ENCODE measurements around the gene DPP6.

DNA sequence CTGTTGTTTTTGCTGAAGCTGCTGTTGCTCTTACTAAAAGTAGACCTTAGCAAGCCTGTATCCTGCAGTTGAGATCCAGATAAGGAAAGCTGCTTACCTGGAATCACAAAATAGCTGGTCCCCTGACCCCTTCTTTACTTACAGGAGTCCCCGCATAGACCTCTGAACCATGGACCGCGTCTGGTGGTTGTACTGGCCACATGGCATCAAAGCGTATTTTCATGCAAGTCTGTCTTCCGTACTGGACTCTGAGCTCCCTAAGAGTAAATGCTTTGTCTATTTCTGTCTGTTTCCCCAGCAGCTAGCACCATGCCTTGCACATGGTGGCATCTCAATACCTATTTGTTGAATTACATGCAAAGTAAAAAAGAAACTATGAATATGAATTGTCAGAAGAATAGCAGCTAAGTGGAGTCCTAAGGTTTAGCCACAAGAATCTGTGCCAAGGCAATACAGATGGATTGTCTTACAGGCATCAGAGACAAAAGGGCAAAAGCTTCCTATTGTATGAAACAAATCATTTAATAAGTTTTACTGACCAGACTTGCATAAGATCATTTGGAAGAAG, 791.6 kb downstream of the DPP6 start:
- TF ChIP-seq, protein P1, sequence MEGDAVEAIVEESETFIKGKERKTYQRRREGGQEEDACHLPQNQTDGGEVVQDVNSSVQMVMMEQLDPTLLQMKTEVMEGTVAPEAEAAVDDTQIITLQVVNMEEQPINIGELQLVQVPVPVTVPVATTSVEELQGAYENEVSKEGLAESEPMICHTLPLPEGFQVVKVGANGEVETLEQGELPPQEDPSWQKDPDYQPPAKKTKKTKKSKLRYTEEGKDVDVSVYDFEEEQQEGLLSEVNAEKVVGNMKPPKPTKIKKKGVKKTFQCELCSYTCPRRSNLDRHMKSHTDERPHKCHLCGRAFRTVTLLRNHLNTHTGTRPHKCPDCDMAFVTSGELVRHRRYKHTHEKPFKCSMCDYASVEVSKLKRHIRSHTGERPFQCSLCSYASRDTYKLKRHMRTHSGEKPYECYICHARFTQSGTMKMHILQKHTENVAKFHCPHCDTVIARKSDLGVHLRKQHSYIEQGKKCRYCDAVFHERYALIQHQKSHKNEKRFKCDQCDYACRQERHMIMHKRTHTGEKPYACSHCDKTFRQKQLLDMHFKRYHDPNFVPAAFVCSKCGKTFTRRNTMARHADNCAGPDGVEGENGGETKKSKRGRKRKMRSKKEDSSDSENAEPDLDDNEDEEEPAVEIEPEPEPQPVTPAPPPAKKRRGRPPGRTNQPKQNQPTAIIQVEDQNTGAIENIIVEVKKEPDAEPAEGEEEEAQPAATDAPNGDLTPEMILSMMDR (IDR thresholded peaks at IDR 0.05 in 4 of 5, conservative IDR thresholded peaks at IDR 0.05 in 1 of 5), result no peak
- TF ChIP-seq POLR2A (IDR thresholded peaks at IDR 0.05), result no peak
